Fibroblast of lung (primary cell): ENCODE results near the gene JAG1. TPM values are rescaled to one million over a fixed set of nuclear protein-coding genes. Genes with fewer than 3 reads are reported as not detected.

ENCODE experiments used
- DNase-seq, 2 donors: peaks; one replicate each; pipeline versions ENCODE4 v3.0.0 to v3.0.0-alpha.2; 2010; ENCODE audit warnings: low read depth in 2 of 2
- H2AFZ ChIP-seq: 2 replicates; pipeline ENCODE4 v1.5.1; 2012; ENCODE audit warnings: low read length, control low read depth, inconsistent platforms
- H3K27ac ChIP-seq: 2 replicates; pipeline ENCODE4 v1.5.1; 2011; ENCODE audit warnings: low read length, control low read depth; ENCODE audit not compliant: insufficient read depth
- H3K27me3 ChIP-seq: 2 replicates; pipeline ENCODE4 v1.5.1; 2011; ENCODE audit warnings: mild to moderate bottlenecking, low read length; ENCODE audit not compliant: control insufficient read depth, insufficient read depth
- H3K36me3 ChIP-seq: 2 replicates; pipeline ENCODE4 v1.5.1; 2011; ENCODE audit warnings: low read length; ENCODE audit not compliant: control insufficient read depth, insufficient read depth
- H3K4me1 ChIP-seq: 2 replicates; pipeline ENCODE4 v1.5.1; 2011; ENCODE audit warnings: low read length; ENCODE audit not compliant: control insufficient read depth, insufficient read depth; ENCODE audit errors: extremely low read depth
- H3K4me2 ChIP-seq: 2 replicates; pipeline ENCODE4 v1.5.1; 2011; ENCODE audit warnings: low read length, control low read depth; ENCODE audit not compliant: insufficient read depth; ENCODE audit errors: extremely low read depth
- H3K4me3 ChIP-seq, 4 experiments: fragments of 200-600 bp in 1 of 4; sonication (generic) in 1 of 4; replicated peaks in 1 of 4; 2 replicates each; pipeline ENCODE4 v1.5.1; 2011 to 2016; ENCODE audit warnings: low read length in 4 of 4, low read depth in 3 of 4, mild to moderate bottlenecking in 3 of 4, control low read depth in 2 of 4, inconsistent platforms in 1 of 4, mixed read lengths in 1 of 4; ENCODE audit not compliant: insufficient read depth in 1 of 4; ENCODE audit errors: control extremely low read depth in 1 of 4
- H3K79me2 ChIP-seq: 2 replicates; pipeline ENCODE4 v1.5.1; 2012; ENCODE audit warnings: mild to moderate bottlenecking, low read length, inconsistent platforms; ENCODE audit not compliant: control insufficient read depth, insufficient read depth
- H3K9ac ChIP-seq: 2 replicates; pipeline ENCODE4 v1.5.1; 2011; ENCODE audit warnings: mild to moderate bottlenecking, low read length, control low read depth; ENCODE audit not compliant: insufficient read depth
- H3K9me3 ChIP-seq: 2 replicates; pipeline ENCODE4 v1.5.1; 2012; ENCODE audit warnings: low read depth, low read length; ENCODE audit not compliant: control insufficient read depth, insufficient read depth
- H4K20me1 ChIP-seq: 2 replicates; pipeline ENCODE4 v1.5.1; 2011; ENCODE audit warnings: low read length; ENCODE audit not compliant: control insufficient read depth, insufficient read depth; ENCODE audit errors: extremely low read depth
- CTCF ChIP-seq, 2 donors: IDR thresholded peaks in 1 of 2; conservative IDR thresholded peaks in 1 of 2; 1 replicate in 1 of 2; 2 replicates in 1 of 2; pipeline ENCODE4 v1.5.1; 2011 to 2012; ENCODE audit warnings: low read length in 2 of 2, control low read depth in 1 of 2, inconsistent platforms in 1 of 2, low read depth in 1 of 2, mild to moderate bottlenecking in 1 of 2
- EZH2 ChIP-seq: IDR thresholded peaks from 2 replicates; pipeline ENCODE4 v1.5.1; 2012; ENCODE audit warnings: low read length, control low read depth, mild to moderate bottlenecking; ENCODE audit errors: missing control alignments
- polyA plus RNA-seq, 2 donors: library from polyadenylated mRNA; depleted of rRNA in 1 of 2; stranded (reverse) in 1 of 2; unstranded in 1 of 2; fragments of >200 nt; gene quantifications; 2 replicates each; pipeline ENCODE4 v1.2.1, GENCODE V29; 2011 to 2012; ENCODE audit warnings: missing spikeins in 1 of 2
- total RNA-seq: library from RNA; depleted of rRNA; stranded (reverse); fragments of >200 nt; gene quantifications from 2 replicates; pipeline ENCODE4 v1.2.1, GENCODE V29; 2014

JAG1 gene
- total and polyA plus RNA-seq, 2 donors (not counting 1 experiment from before 2014, with no cell fraction given) = 16.3 to 57.3 TPM

DNA sequence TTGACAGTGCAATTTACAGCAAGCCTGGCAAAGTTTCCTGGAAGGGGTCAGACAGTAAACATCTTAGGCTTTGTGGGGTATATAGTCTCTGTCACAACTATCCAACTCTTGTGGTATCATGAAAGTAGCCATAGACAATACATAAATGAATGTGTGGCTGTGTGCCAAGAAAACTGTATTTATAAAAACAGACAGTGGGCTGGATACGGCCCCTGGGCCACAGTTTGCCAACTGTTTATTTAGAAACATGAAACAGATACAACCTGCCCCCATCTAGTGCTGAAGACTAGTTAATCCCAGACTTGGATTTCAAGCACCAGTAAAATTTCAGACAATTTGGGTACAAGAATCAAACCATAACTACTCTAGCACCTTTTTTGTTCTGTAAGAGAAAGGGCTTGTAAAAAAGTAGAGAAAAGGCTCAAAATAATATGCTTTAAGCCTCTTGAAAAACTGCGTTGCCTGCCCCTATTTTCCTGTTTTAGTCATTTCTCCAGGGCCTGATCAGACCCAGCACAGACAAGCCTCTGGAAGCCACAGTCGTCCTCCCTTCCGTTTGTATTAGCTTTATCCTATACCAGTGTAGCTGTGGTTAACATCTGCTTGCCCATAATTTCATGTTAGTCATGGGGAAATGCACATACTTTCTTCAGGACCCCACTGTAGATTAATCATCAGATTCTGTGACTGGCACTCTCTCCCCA, 30.8 kb downstream of the JAG1 start:
- no peaks in the 10 kb centered on the region for H3K27me3 ChIP-seq
- no peak overlapping the region for H3K27ac ChIP-seq
- H3K9ac ChIP-seq = no peak overlapping the region
- H4K20me1 ChIP-seq = no peaks in the 10 kb centered on the region
- H3K9me3 ChIP-seq = no peaks in the 10 kb centered on the region
- TF ChIP-seq EZH2 (no peak), CTCF (conservative IDR thresholded peaks at IDR 0.05 in 1 of 2, IDR thresholded peaks at IDR 0.05 in 1 of 2; ENCODE audit: low read depth in 1 of 2, low read length in 2 of 2) (no peak)
- no peaks in the 10 kb centered on the region for H3K79me2 ChIP-seq
- no peak overlapping the region for H3K4me3 ChIP-seq
- H3K4me2 ChIP-seq = no peak overlapping the region
- H3K4me1 ChIP-seq = no peaks in the 10 kb centered on the region
- DNase-seq = peak in 1 of 2 donors; percentile 50
- H3K36me3 ChIP-seq = peaks cover 34% of the 10 kb centered on the region
- no peak overlapping the region for H2AFZ ChIP-seq

DNA sequence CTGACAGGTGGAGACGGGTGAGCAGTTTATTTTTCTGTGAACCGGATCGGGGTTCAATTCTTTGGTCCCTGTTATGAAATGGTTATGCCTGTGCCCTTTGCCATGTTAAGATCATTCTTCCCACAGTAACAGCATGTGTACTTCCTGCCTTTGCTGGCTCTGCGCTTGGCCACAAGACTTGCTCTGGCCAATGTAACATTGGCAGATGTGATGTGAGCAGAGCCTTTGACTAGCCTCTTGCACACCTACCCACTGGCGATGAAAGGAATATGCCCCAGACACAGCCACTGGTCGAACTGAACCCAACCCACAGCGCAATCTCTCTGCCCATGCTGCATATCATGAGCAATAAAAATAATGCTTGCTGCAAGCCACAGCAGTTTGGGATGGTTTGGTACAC, 31.9 kb downstream of the JAG1 start:
- Histone ChIP-seq H3K27me3 (no peaks in the 10 kb centered on the region), H3K9me3 (no peaks in the 10 kb centered on the region), H3K4me2 (no peak overlapping the region), H4K20me1 (no peaks in the 10 kb centered on the region), H3K4me1 (peaks cover 5% of the 10 kb centered on the region), H3K27ac (no peak overlapping the region), H2AFZ (no peak overlapping the region), H3K9ac (no peak overlapping the region), H3K79me2 (no peaks in the 10 kb centered on the region), H3K36me3 (peaks cover 34% of the 10 kb centered on the region), H3K4me3 (no peak overlapping the region)
- DNase-seq = no peak
- no peak for TF ChIP-seq EZH2
- no peak for TF ChIP-seq CTCF (conservative IDR thresholded peaks at IDR 0.05 in 1 of 2, IDR thresholded peaks at IDR 0.05 in 1 of 2; ENCODE audit: low read depth in 1 of 2, low read length in 2 of 2)

- peaks cover 10% of the 10 kb centered on the region for H3K4me1 ChIP-seq
- H3K36me3 ChIP-seq = peaks cover 34% of the 10 kb centered on the region
- H3K9me3 ChIP-seq = no peaks in the 10 kb centered on the region
- no peak overlapping the region for H3K4me2 ChIP-seq
- no peak for TF ChIP-seq CTCF (conservative IDR thresholded peaks at IDR 0.05 in 1 of 2, IDR thresholded peaks at IDR 0.05 in 1 of 2; ENCODE audit: low read depth in 1 of 2, low read length in 2 of 2)
- H3K9ac ChIP-seq = no peak overlapping the region
- no peaks in the 10 kb centered on the region for H3K27me3 ChIP-seq
- no peaks in the 10 kb centered on the region for H3K79me2 ChIP-seq
- no peaks in the 10 kb centered on the region for H4K20me1 ChIP-seq
- H2AFZ ChIP-seq = no peak overlapping the region
- no peak overlapping the region for H3K4me3 ChIP-seq
- no peak overlapping the region for H3K27ac ChIP-seq
- no peak for DNase-seq
Observed at GRCh38 chr20:10641467-10641866, 32.3 kb downstream of the JAG1 start.
